Measurements from ENCODE around the gene USP31.

USP31 gene

GRCh38 chr16:23027386-23027785, 121.9 kb downstream of the USP31 start:
- Histone ChIP-seq H3K9ac (ENCODE audit: low read depth, low read length) (no peak overlapping the region), H3K27me3 (ENCODE audit: control insufficient read depth, insufficient read depth, low read length) (no peaks in the 10 kb centered on the region), H3K9me3 (replicated peaks; ENCODE audit: low read length) (no peaks in the 10 kb centered on the region), H3K4me2 (ENCODE audit: low read length) (no peak overlapping the region), H3K4me3 (ENCODE audit: low read length) (no peak overlapping the region), H3K36me3 (ENCODE audit: insufficient read depth, low read length) (no peaks in the 10 kb centered on the region), H3K4me1 (ENCODE audit: control insufficient read depth, insufficient read depth, low read length) (no peaks in the 10 kb centered on the region)

- Histone ChIP-seq H3K9me3 (replicated peaks; ENCODE audit: low read length) (no peaks in the 10 kb centered on the region), H3K9ac (ENCODE audit: low read depth, low read length) (no peak overlapping the region), H3K36me3 (ENCODE audit: insufficient read depth, low read length) (no peaks in the 10 kb centered on the region), H3K4me2 (ENCODE audit: low read length) (no peak overlapping the region), H3K27me3 (ENCODE audit: control insufficient read depth, insufficient read depth, low read length) (no peaks in the 10 kb centered on the region), H3K4me3 (ENCODE audit: low read length) (no peak overlapping the region), H3K4me1 (ENCODE audit: control insufficient read depth, insufficient read depth, low read length) (no peaks in the 10 kb centered on the region)
These were observed 122.4 kb downstream of the USP31 start for GRCh38 chr16:23026784-23027362.

DNA sequence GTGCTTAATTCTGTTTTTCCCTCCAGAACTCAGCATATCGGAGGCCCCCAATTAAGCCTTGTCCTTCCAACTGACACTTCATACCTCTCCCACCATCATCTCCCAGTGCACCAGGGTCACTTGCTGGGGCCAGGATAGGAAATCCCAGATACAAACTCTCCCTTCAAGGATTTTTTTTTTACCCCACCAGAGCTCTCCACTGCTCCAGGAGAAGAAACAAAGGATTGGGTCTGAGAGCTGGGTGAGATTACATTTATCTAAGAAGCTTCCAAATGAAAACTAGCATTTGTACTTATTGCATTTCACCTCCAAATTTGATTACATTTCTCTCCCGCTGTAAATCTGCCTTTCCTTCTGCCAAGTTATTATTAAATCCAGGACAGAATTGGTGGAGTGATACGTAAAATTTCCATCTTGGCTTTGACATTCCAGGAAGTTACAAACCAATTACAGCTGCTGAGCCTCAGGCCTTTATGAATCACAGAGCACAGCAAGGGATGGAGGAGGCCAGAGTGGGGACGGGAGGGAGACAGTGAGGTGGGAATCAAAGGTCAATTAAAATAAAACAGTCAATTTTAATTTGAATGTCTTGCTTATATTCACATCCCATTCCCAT, 123.5 kb downstream of the USP31 start:
- Histone ChIP-seq H3K9me3 (replicated peaks; ENCODE audit: low read length) (no peaks in the 10 kb centered on the region), H3K4me3 (ENCODE audit: low read length) (no peak overlapping the region), H3K4me1 (ENCODE audit: control insufficient read depth, insufficient read depth, low read length) (no peaks in the 10 kb centered on the region), H3K4me2 (ENCODE audit: low read length) (no peak overlapping the region), H3K9ac (ENCODE audit: low read depth, low read length) (no peak overlapping the region), H3K36me3 (ENCODE audit: insufficient read depth, low read length) (no peaks in the 10 kb centered on the region), H3K27me3 (ENCODE audit: control insufficient read depth, insufficient read depth, low read length) (no peaks in the 10 kb centered on the region)

GRCh38 chr16:23024044-23024443, 125.2 kb downstream of the USP31 start:
- H3K4me2 ChIP-seq (ENCODE audit: low read length), result no peak overlapping the region
- no peak overlapping the region for H3K9ac ChIP-seq (ENCODE audit: low read depth, low read length)
- H3K4me1 ChIP-seq (ENCODE audit: control insufficient read depth, insufficient read depth, low read length), result no peaks in the 10 kb centered on the region
- H3K9me3 ChIP-seq (replicated peaks; ENCODE audit: low read length), result no peaks in the 10 kb centered on the region
- H3K4me3 ChIP-seq (ENCODE audit: low read length), result no peak overlapping the region
- no peaks in the 10 kb centered on the region for H3K27me3 ChIP-seq (ENCODE audit: control insufficient read depth, insufficient read depth, low read length)
- no peaks in the 10 kb centered on the region for H3K36me3 ChIP-seq (ENCODE audit: insufficient read depth, low read length)

DNA sequence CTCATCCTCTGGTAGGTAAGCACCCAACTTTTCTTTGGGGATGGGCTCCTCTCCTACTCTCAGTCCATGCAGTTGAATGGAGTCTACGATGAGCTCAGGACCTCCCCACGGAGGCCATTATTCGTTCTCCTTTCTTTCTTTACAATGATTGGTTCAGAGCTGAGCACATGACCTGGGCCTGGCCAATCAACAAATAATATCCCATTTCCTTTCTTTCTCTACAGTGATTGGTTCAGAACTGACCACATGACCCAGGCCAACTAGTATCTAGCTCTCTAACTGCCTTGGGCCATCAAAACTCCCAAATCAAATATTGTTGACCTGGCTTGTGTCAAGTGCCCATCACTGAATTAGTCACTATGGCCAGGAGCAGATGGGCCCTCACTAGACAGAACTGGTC, 129.2 kb downstream of the USP31 start:
- H3K9ac ChIP-seq (ENCODE audit: low read depth, low read length), result no peak overlapping the region
- H3K36me3 ChIP-seq (ENCODE audit: insufficient read depth, low read length), result no peaks in the 10 kb centered on the region
- no peaks in the 10 kb centered on the region for H3K4me1 ChIP-seq (ENCODE audit: control insufficient read depth, insufficient read depth, low read length)
- H3K27me3 ChIP-seq (ENCODE audit: control insufficient read depth, insufficient read depth, low read length), result no peaks in the 10 kb centered on the region
- H3K4me3 ChIP-seq (ENCODE audit: low read length), result no peak overlapping the region
- H3K9me3 ChIP-seq (replicated peaks; ENCODE audit: low read length), result no peaks in the 10 kb centered on the region
- H3K4me2 ChIP-seq (ENCODE audit: low read length), result no peak overlapping the region

GRCh38 chr16:23016368-23016767, 132.9 kb downstream of the USP31 start:
- Histone ChIP-seq H3K36me3 (ENCODE audit: insufficient read depth, low read length) (no peaks in the 10 kb centered on the region), H3K27me3 (ENCODE audit: control insufficient read depth, insufficient read depth, low read length) (no peaks in the 10 kb centered on the region), H3K4me2 (ENCODE audit: low read length) (no peak overlapping the region), H3K9ac (ENCODE audit: low read depth, low read length) (no peak overlapping the region), H3K4me1 (ENCODE audit: control insufficient read depth, insufficient read depth, low read length) (no peaks in the 10 kb centered on the region), H3K9me3 (replicated peaks; ENCODE audit: low read length) (no peaks in the 10 kb centered on the region), H3K4me3 (ENCODE audit: low read length) (no peak overlapping the region)

DNA sequence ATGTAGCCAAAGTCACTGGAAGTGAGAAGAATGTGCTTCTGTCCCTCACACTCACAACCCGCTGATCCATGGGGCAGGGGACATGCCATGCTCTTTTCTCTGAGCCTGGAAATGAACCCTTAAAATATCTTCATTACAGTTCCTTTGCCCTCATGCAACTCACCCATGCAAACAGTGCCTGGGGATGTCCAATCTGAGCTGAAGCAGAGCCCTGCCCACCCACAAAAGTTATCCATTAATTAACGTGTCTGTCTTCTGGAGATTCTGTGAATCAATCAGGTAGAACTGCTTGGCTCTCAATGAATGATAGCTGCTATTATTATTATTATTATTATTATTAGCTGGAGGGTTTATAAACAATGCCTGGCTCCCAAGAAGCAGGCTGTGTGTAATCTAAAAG, 133.7 kb downstream of the USP31 start:
- Histone ChIP-seq H3K27me3 (ENCODE audit: control insufficient read depth, insufficient read depth, low read length) (no peaks in the 10 kb centered on the region), H3K9me3 (replicated peaks; ENCODE audit: low read length) (no peaks in the 10 kb centered on the region), H3K4me2 (ENCODE audit: low read length) (no peak overlapping the region), H3K4me1 (ENCODE audit: control insufficient read depth, insufficient read depth, low read length) (no peaks in the 10 kb centered on the region), H3K9ac (ENCODE audit: low read depth, low read length) (no peak overlapping the region), H3K4me3 (ENCODE audit: low read length) (no peak overlapping the region), H3K36me3 (ENCODE audit: insufficient read depth, low read length) (no peaks in the 10 kb centered on the region)

GRCh38 chr16:23014592-23014991, 134.7 kb downstream of the USP31 start:
- H3K4me3 ChIP-seq (ENCODE audit: low read length), result no peak overlapping the region

More at GRCh38 chr16:23014592-23014991, 134.7 kb downstream of the USP31 start:
- no peaks in the 10 kb centered on the region for H3K9me3 ChIP-seq (replicated peaks; ENCODE audit: low read length)
- H3K27me3 ChIP-seq (ENCODE audit: control insufficient read depth, insufficient read depth, low read length), result no peaks in the 10 kb centered on the region
- no peak overlapping the region for H3K4me2 ChIP-seq (ENCODE audit: low read length)
- no peak overlapping the region for H3K9ac ChIP-seq (ENCODE audit: low read depth, low read length)
- H3K4me1 ChIP-seq (ENCODE audit: control insufficient read depth, insufficient read depth, low read length), result no peaks in the 10 kb centered on the region
- H3K36me3 ChIP-seq (ENCODE audit: insufficient read depth, low read length), result no peaks in the 10 kb centered on the region

All from skeletal muscle satellite cell (primary cell).